ENCODE results near the gene CFAP70.
A peak's percentile ranks its signal among the peaks of the same experiment; 100 is the strongest.

DNA sequence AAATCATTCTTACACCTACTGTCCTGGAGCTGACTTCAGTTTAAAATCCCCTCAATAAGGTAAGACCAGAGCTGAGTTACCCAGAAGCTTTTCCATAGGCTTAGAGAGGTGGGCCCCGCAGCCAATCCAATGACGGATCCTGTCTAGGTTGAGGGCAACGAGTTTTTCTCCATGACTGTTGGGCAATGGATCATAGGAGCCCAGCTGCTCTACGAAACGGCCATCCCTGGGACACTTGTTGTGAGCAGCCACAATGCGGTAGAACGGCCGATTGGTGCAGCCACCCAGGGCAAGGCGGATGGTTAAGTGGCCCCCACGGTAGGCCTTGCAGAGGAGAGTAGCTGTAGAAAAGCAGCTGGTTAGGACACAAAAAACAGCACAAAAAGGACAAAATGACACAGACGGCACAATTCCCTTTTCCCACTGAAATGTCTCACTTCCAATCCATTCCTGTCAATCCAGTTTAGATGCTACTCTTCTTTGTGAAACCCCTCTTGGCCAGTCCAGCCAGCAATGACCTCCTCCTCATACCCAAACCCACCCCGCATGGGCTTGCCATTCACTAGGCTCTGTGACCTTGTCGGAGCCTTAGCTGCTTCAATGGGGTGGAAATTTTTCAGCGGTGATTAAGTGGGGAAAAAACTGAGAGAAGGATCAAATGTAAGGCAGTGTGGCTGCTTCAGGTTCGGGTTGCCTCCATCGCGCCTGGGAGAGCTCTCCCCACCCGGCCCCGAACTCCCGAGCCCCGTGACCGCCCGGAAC is 106.8 kb downstream of the CFAP70 start:
- TF ChIP-seq, protein P1, sequence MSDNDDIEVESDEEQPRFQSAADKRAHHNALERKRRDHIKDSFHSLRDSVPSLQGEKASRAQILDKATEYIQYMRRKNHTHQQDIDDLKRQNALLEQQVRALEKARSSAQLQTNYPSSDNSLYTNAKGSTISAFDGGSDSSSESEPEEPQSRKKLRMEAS (IDR thresholded peaks at IDR 0.05) = no peak
- TF ChIP-seq ZNF274 (IDR thresholded peaks at IDR 0.05; ENCODE audit: borderline replicate concordance, extremely low read depth, low read length) (no peak), EZH2 (IDR thresholded peaks at IDR 0.05; ENCODE audit: low read depth, low read length, severe bottlenecking) (no peak), CHD2 (IDR thresholded peaks at IDR 0.05; ENCODE audit: low read length) (no peak), EGR1 (IDR thresholded peaks at IDR 0.05; ENCODE audit: borderline replicate concordance, low read depth, low read length) (no peak), POLR2AphosphoS5 (IDR thresholded peaks at IDR 0.05; ENCODE audit: low read depth, low read length) (0 out of 2 replicates have a peak, but pooled peaks have one; percentile 28), RNF2 (IDR thresholded peaks at IDR 0.05; ENCODE audit: borderline replicate concordance, low read depth, low read length, missing control alignments, poor library complexity, severe bottlenecking) (no peak), EP300 (IDR thresholded peaks at IDR 0.05; ENCODE audit: borderline replicate concordance in 1 of 2, low read depth in 2 of 2, low read length in 2 of 2) (no peak), TBP (IDR thresholded peaks at IDR 0.05; ENCODE audit: low read depth, low read length) (no peak), SIN3A (conservative IDR thresholded peaks at IDR 0.05 in 1 of 2, IDR thresholded peaks at IDR 0.05 in 1 of 2; ENCODE audit: low read depth in 1 of 2, low read length in 2 of 2) (no peak), FOSL1 (IDR thresholded peaks at IDR 0.05; ENCODE audit: insufficient read depth, low read depth, low read length) (no peak)
- TF ChIP-seq, protein P2, sequence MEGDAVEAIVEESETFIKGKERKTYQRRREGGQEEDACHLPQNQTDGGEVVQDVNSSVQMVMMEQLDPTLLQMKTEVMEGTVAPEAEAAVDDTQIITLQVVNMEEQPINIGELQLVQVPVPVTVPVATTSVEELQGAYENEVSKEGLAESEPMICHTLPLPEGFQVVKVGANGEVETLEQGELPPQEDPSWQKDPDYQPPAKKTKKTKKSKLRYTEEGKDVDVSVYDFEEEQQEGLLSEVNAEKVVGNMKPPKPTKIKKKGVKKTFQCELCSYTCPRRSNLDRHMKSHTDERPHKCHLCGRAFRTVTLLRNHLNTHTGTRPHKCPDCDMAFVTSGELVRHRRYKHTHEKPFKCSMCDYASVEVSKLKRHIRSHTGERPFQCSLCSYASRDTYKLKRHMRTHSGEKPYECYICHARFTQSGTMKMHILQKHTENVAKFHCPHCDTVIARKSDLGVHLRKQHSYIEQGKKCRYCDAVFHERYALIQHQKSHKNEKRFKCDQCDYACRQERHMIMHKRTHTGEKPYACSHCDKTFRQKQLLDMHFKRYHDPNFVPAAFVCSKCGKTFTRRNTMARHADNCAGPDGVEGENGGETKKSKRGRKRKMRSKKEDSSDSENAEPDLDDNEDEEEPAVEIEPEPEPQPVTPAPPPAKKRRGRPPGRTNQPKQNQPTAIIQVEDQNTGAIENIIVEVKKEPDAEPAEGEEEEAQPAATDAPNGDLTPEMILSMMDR (IDR thresholded peaks at IDR 0.05; ENCODE audit: control extremely low read depth in 1 of 3, insufficient read depth in 1 of 3, low read depth in 1 of 3, low read length in 3 of 3) = no peak
